ENCODE data around the gene ZBTB25. TPM values are rescaled to one million over a fixed set of nuclear protein-coding genes. Genes with fewer than 3 reads are reported as not detected.

Gene ZBTB25
- polyA plus RNA-seq, 1 of the 3 experiments (the other 2 are of a cell fraction) = 4.5 TPM

DNA sequence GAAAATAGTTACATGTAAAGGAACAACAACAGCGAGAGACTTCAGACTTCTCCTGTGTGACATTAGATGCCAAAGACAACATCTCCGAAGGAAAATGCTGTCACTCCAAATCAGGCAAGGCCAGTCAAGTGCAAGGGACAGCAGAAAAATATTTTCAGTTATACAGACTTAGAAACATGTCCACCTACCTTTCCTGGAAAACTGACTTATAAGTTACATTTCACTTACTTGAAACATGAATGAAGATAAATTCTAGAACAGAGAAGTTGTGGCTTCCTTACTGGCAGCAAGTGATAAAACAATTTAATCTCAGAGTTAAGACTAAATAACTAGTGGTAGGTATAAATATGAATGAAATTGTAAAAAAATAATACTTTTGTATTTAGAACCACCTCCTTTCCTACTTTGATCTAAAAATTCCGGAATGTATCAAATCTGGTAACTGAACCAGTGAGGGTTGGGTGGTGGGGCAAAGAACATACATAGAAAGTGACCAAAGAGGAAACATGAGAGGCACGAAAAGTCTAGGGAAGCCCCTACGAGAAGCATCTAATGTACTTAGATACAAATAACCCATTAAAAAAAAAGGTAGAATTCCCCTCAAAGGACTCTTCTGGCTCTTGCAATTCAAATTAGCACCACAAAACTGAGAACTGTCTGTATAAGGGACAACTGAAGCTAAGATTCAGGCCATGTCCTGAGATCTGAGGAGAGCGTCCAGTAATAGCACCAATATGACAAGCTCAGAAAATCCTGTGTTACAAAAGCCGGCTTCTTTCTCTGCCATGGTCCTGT is 94.3 kb downstream of the ZBTB25 start:
- CTCF ChIA-PET = interaction anchor here (2.9 kb wide), 1 partner anchor 21 kb away, joined by 16 read pairs; no protein-coding TSS in a partner anchor
- Histone ChIP-seq H3K9me3 (no peaks in the 10 kb centered on the region), H3K27me3 (ENCODE audit: insufficient read depth) (no peaks in the 10 kb centered on the region), H3F3A (replicated peaks; ENCODE audit: insufficient read depth) (no peaks in the 10 kb centered on the region), H3K9ac (no peak overlapping the region), H3K27ac (ENCODE audit: low read depth in 2 of 2, low read length in 1 of 2) (no peak overlapping the region), H3K36me3 (replicated peaks in 1 of 2; ENCODE audit: control insufficient read depth in 1 of 2, insufficient read depth in 2 of 2, low read length in 1 of 2) (peaks cover 8 to 17% of the 10 kb centered on the region in 2 experiments), H3K4me3 (ENCODE audit: low read depth in 2 of 2, low read length in 1 of 2) (no peak overlapping the region), H3K79me2 (ENCODE audit: insufficient read depth) (peaks cover 3% of the 10 kb centered on the region; the same call in 1 of the 2 replicates), H3K4me2 (no peak overlapping the region), H2AFZ (ENCODE audit: low read depth) (no peak overlapping the region), H3K9me2 (no peaks in the 10 kb centered on the region), H4K20me1 (ENCODE audit: insufficient read depth) (no peaks in the 10 kb centered on the region), H3K4me1 (ENCODE audit: control insufficient read depth in 1 of 2, insufficient read depth in 2 of 2, low read depth in 1 of 2, low read length in 1 of 2) (no peaks in the 10 kb centered on the region)
- 94% methylated on average over 7 of the region's 7 CpGs for WGBS (ENCODE audit: low lambda C conversion rate)
- no peak for DNase-seq
- POLR2A ChIA-PET = no interaction called here
- TF ChIP-seq, protein P1, sequence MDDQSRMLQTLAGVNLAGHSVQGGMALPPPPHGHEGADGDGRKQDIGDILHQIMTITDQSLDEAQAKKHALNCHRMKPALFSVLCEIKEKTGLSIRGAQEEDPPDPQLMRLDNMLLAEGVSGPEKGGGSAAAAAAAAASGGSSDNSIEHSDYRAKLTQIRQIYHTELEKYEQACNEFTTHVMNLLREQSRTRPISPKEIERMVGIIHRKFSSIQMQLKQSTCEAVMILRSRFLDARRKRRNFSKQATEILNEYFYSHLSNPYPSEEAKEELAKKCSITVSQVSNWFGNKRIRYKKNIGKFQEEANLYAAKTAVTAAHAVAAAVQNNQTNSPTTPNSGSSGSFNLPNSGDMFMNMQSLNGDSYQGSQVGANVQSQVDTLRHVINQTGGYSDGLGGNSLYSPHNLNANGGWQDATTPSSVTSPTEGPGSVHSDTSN (IDR thresholded peaks at IDR 0.05) = no peak
- TF ChIP-seq SMC3 (IDR thresholded peaks at IDR 0.05; ENCODE audit: low read depth, low read length) (no peak), YY1 (IDR thresholded peaks at IDR 0.05; ENCODE audit: low read depth) (no peak), NRF1 (IDR thresholded peaks at IDR 0.05; ENCODE audit: low read depth, low read length) (no peak), RXRA (IDR thresholded peaks at IDR 0.05; ENCODE audit: borderline replicate concordance, low read depth) (no peak), RFX5 (IDR thresholded peaks at IDR 0.05; ENCODE audit: low read length) (no peak), EZH2phosphoT487 (IDR thresholded peaks at IDR 0.05; ENCODE audit: borderline replicate concordance, low read depth) (no peak), RAD21 (IDR thresholded peaks at IDR 0.05; ENCODE audit: low read length) (no peak), RCOR1 (IDR thresholded peaks at IDR 0.05; ENCODE audit: low read length) (no peak), CHD2 (IDR thresholded peaks at IDR 0.05; ENCODE audit: low read length, partially characterized antibody) (no peak), GATA2 (CRISPR knock-in tag; IDR thresholded peaks at IDR 0.05) (no peak), SIN3A (IDR thresholded peaks at IDR 0.05; ENCODE audit: borderline replicate concordance, low read depth, low read length) (no peak), NFIC (IDR thresholded peaks at IDR 0.05; ENCODE audit: borderline replicate concordance) (no peak)
- TF ChIP-seq, protein P2, sequence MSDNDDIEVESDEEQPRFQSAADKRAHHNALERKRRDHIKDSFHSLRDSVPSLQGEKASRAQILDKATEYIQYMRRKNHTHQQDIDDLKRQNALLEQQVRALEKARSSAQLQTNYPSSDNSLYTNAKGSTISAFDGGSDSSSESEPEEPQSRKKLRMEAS (IDR thresholded peaks at IDR 0.05; ENCODE audit: low read depth) = no peak
- TF ChIP-seq, protein P3, sequence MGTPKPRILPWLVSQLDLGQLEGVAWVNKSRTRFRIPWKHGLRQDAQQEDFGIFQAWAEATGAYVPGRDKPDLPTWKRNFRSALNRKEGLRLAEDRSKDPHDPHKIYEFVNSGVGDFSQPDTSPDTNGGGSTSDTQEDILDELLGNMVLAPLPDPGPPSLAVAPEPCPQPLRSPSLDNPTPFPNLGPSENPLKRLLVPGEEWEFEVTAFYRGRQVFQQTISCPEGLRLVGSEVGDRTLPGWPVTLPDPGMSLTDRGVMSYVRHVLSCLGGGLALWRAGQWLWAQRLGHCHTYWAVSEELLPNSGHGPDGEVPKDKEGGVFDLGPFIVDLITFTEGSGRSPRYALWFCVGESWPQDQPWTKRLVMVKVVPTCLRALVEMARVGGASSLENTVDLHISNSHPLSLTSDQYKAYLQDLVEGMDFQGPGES (IDR thresholded peaks at IDR 0.05; ENCODE audit: low read depth, low read length) = no peak
- TF ChIP-seq, protein P4, sequence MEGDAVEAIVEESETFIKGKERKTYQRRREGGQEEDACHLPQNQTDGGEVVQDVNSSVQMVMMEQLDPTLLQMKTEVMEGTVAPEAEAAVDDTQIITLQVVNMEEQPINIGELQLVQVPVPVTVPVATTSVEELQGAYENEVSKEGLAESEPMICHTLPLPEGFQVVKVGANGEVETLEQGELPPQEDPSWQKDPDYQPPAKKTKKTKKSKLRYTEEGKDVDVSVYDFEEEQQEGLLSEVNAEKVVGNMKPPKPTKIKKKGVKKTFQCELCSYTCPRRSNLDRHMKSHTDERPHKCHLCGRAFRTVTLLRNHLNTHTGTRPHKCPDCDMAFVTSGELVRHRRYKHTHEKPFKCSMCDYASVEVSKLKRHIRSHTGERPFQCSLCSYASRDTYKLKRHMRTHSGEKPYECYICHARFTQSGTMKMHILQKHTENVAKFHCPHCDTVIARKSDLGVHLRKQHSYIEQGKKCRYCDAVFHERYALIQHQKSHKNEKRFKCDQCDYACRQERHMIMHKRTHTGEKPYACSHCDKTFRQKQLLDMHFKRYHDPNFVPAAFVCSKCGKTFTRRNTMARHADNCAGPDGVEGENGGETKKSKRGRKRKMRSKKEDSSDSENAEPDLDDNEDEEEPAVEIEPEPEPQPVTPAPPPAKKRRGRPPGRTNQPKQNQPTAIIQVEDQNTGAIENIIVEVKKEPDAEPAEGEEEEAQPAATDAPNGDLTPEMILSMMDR (IDR thresholded peaks at IDR 0.05) = no peak
- TF ChIP-seq, protein P5, sequence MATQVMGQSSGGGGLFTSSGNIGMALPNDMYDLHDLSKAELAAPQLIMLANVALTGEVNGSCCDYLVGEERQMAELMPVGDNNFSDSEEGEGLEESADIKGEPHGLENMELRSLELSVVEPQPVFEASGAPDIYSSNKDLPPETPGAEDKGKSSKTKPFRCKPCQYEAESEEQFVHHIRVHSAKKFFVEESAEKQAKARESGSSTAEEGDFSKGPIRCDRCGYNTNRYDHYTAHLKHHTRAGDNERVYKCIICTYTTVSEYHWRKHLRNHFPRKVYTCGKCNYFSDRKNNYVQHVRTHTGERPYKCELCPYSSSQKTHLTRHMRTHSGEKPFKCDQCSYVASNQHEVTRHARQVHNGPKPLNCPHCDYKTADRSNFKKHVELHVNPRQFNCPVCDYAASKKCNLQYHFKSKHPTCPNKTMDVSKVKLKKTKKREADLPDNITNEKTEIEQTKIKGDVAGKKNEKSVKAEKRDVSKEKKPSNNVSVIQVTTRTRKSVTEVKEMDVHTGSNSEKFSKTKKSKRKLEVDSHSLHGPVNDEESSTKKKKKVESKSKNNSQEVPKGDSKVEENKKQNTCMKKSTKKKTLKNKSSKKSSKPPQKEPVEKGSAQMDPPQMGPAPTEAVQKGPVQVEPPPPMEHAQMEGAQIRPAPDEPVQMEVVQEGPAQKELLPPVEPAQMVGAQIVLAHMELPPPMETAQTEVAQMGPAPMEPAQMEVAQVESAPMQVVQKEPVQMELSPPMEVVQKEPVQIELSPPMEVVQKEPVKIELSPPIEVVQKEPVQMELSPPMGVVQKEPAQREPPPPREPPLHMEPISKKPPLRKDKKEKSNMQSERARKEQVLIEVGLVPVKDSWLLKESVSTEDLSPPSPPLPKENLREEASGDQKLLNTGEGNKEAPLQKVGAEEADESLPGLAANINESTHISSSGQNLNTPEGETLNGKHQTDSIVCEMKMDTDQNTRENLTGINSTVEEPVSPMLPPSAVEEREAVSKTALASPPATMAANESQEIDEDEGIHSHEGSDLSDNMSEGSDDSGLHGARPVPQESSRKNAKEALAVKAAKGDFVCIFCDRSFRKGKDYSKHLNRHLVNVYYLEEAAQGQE (IDR thresholded peaks at IDR 0.05; ENCODE audit: low read depth, low read length) = no peak
- TF ChIP-seq, protein P6, sequence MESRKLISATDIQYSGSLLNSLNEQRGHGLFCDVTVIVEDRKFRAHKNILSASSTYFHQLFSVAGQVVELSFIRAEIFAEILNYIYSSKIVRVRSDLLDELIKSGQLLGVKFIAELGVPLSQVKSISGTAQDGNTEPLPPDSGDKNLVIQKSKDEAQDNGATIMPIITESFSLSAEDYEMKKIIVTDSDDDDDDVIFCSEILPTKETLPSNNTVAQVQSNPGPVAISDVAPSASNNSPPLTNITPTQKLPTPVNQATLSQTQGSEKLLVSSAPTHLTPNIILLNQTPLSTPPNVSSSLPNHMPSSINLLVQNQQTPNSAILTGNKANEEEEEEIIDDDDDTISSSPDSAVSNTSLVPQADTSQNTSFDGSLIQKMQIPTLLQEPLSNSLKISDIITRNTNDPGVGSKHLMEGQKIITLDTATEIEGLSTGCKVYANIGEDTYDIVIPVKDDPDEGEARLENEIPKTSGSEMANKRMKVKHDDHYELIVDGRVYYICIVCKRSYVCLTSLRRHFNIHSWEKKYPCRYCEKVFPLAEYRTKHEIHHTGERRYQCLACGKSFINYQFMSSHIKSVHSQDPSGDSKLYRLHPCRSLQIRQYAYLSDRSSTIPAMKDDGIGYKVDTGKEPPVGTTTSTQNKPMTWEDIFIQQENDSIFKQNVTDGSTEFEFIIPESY (IDR thresholded peaks at IDR 0.05; ENCODE audit: borderline replicate concordance, low read depth) = no peak

Measured in SK-N-SH (cell line).